ENCODE measurements around the gene ADPRS. TPM values are rescaled to one million over a fixed set of nuclear protein-coding genes. Genes with fewer than 3 reads are reported as not detected.

Gene ADPRS
- total RNA-seq, 1 experiment from 2014 or later = 83.0 TPM

- Histone ChIP-seq H3K36me3 (ENCODE audit: low read depth, low read length) (no peaks in the 10 kb centered on the region), H3K79me2 (ENCODE audit: low read length) (no peaks in the 10 kb centered on the region), H3K9ac (ENCODE audit: low read length) (no peak overlapping the region), H3F3A (ENCODE audit: low read length, unreplicated experiment) (no peaks in the 10 kb centered on the region), H3K27me3 (ENCODE audit: low read length) (no peaks in the 10 kb centered on the region), H3K4me1 (ENCODE audit: insufficient read depth, low read length) (no peaks in the 10 kb centered on the region), H3K9me2 (replicated peaks; ENCODE audit: low read length) (no peaks in the 10 kb centered on the region), H3K4me3 (ENCODE audit: low read length) (no peak overlapping the region), H3K27ac (ENCODE audit: low read length) (no peak overlapping the region), H3K4me2 (ENCODE audit: low read length) (no peak overlapping the region), H4K20me1 (ENCODE audit: low read length) (no peaks in the 10 kb centered on the region), H3K9me3 (ENCODE audit: low read length) (no peaks in the 10 kb centered on the region), H2AFZ (ENCODE audit: low read length) (no peak overlapping the region)
- CTCF ChIA-PET = interaction anchor here (1.1 kb wide), 1 partner anchor 32 kb away, joined by 3 read pairs; no protein-coding TSS in a partner anchor
- intact Hi-C loops (cut with micrococcal nuclease) = no loop called here
- no peak for DNase-seq
- no peak for ATAC-seq
- TF ChIP-seq, protein P1, sequence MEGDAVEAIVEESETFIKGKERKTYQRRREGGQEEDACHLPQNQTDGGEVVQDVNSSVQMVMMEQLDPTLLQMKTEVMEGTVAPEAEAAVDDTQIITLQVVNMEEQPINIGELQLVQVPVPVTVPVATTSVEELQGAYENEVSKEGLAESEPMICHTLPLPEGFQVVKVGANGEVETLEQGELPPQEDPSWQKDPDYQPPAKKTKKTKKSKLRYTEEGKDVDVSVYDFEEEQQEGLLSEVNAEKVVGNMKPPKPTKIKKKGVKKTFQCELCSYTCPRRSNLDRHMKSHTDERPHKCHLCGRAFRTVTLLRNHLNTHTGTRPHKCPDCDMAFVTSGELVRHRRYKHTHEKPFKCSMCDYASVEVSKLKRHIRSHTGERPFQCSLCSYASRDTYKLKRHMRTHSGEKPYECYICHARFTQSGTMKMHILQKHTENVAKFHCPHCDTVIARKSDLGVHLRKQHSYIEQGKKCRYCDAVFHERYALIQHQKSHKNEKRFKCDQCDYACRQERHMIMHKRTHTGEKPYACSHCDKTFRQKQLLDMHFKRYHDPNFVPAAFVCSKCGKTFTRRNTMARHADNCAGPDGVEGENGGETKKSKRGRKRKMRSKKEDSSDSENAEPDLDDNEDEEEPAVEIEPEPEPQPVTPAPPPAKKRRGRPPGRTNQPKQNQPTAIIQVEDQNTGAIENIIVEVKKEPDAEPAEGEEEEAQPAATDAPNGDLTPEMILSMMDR (conservative IDR thresholded peaks at IDR 0.05; ENCODE audit: low read depth, low read length) = no peak
- TF ChIP-seq EZH2phosphoT487 (IDR thresholded peaks at IDR 0.05; ENCODE audit: borderline replicate concordance, low read length) = no peak
- no peak for TF ChIP-seq EZH2 (IDR thresholded peaks at IDR 0.05; ENCODE audit: low read length, unreplicated experiment)
- POLR2A ChIA-PET (ENCODE audit: unreplicated experiment) = no interaction called here
- BruUV-seq (replicated peaks) = no TSS peak
These were observed 12.9 kb downstream of the ADPRS start for GRCh38 chr1:36101546-36101945.

DNA sequence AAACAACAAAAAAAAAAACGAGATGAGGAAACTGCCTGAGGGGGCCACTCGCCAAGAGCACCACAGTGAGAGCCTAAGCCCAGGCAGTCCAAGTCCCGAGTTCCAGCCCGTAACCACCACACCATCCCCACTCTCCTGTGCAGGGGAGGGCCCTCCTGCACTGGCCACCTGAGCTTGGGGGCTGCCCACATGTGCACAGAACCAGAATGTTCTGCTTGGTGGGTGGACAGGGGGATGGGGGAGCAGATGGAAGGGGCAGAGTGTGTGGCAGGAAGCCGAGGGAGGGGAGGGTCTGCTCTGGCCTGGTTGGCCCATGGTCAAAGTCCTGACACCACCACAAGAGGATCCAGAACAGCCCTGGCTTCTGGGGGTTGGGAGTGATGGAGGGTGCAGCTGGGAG lies 17.6 kb downstream of the ADPRS start:
- no peak for DNase-seq
- Histone ChIP-seq H3F3A (ENCODE audit: low read length, unreplicated experiment) (no peaks in the 10 kb centered on the region), H3K9me3 (ENCODE audit: low read length) (no peaks in the 10 kb centered on the region), H3K9ac (ENCODE audit: low read length) (no peak overlapping the region), H3K79me2 (ENCODE audit: low read length) (no peaks in the 10 kb centered on the region), H3K36me3 (ENCODE audit: low read depth, low read length) (no peaks in the 10 kb centered on the region), H3K4me2 (ENCODE audit: low read length) (no peak overlapping the region), H3K4me3 (ENCODE audit: low read length) (no peak overlapping the region), H2AFZ (ENCODE audit: low read length) (no peak overlapping the region), H3K27me3 (ENCODE audit: low read length) (no peaks in the 10 kb centered on the region), H3K4me1 (ENCODE audit: insufficient read depth, low read length) (peaks cover 14% of the 10 kb centered on the region), H4K20me1 (ENCODE audit: low read length) (no peaks in the 10 kb centered on the region), H3K27ac (ENCODE audit: low read length) (no peak overlapping the region), H3K9me2 (replicated peaks; ENCODE audit: low read length) (no peaks in the 10 kb centered on the region)
- no TSS peak for BruUV-seq (replicated peaks)
- CTCF ChIA-PET = no interaction called here
- intact Hi-C loops (cut with micrococcal nuclease) = no loop called here
- no peak for ATAC-seq
- TF ChIP-seq, protein P1 (conservative IDR thresholded peaks at IDR 0.05; ENCODE audit: low read depth, low read length) = no peak
- no peak for TF ChIP-seq EZH2phosphoT487 (IDR thresholded peaks at IDR 0.05; ENCODE audit: borderline replicate concordance, low read length)
- TF ChIP-seq EZH2 (IDR thresholded peaks at IDR 0.05; ENCODE audit: low read length, unreplicated experiment) = no peak
- POLR2A ChIA-PET (ENCODE audit: unreplicated experiment) = no interaction called here

DNA sequence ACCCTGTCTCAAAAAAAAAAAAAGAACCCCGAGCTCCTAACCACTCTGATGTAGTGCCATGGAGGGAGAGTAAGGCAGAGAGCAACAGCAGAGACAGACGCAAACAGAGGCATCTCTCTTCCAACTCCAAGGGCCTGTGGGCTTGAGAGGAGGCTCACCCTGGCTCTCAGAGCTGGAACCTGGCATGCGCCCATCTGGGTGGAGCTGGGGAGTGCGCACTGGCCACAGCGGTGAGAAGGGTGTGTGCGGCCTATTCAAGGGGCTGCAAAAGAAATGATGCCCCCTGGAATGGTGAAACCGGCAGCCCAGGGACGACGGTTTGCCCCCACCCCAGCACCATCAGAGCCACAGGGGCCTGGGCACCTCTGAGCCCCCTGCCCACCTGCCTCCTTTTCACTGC lies 18.7 kb downstream of the ADPRS start:
- Histone ChIP-seq H3K9me2 (replicated peaks; ENCODE audit: low read length) (no peaks in the 10 kb centered on the region), H3K4me2 (ENCODE audit: low read length) (no peak overlapping the region), H3K4me1 (ENCODE audit: insufficient read depth, low read length) (peaks cover 14% of the 10 kb centered on the region), H3F3A (ENCODE audit: low read length, unreplicated experiment) (no peaks in the 10 kb centered on the region), H3K9me3 (ENCODE audit: low read length) (no peaks in the 10 kb centered on the region), H3K4me3 (ENCODE audit: low read length) (no peak overlapping the region), H3K36me3 (ENCODE audit: low read depth, low read length) (no peaks in the 10 kb centered on the region), H3K9ac (ENCODE audit: low read length) (no peak overlapping the region), H3K79me2 (ENCODE audit: low read length) (no peaks in the 10 kb centered on the region), H2AFZ (ENCODE audit: low read length) (no peak overlapping the region), H4K20me1 (ENCODE audit: low read length) (no peaks in the 10 kb centered on the region), H3K27me3 (ENCODE audit: low read length) (no peaks in the 10 kb centered on the region), H3K27ac (ENCODE audit: low read length) (no peak overlapping the region)
- no peak for DNase-seq
- ChIA-PET POLR2A (ENCODE audit: unreplicated experiment) (no interaction called here), CTCF (interaction anchor here (0.7 kb wide), 1 partner anchor 26 kb away, joined by 11 read pairs; no protein-coding TSS in a partner anchor)
- intact Hi-C loops (cut with micrococcal nuclease) = no loop called here
- no TSS peak for BruUV-seq (replicated peaks)
- TF ChIP-seq EZH2 (IDR thresholded peaks at IDR 0.05; ENCODE audit: low read length, unreplicated experiment) (no peak), EZH2phosphoT487 (IDR thresholded peaks at IDR 0.05; ENCODE audit: borderline replicate concordance, low read length) (no peak)
- TF ChIP-seq, protein P1 (conservative IDR thresholded peaks at IDR 0.05; ENCODE audit: low read depth, low read length) = no peak
- ATAC-seq = no peak

Measured in PC-3 (cell line).